H1 (cell line): ENCODE measurements around the gene KCP. TPM values are rescaled to one million over a fixed set of nuclear protein-coding genes. Genes with fewer than 3 reads are reported as not detected.
A peak's percentile ranks its signal among the peaks of the same experiment; 100 is the strongest.

Experiments
- CTCF ChIA-PET: fragments of 300-600 bp; sonication (Branson Sonifier 250); formaldehyde crosslinking; loops from one replicate; lab custom pipeline; 2021; ENCODE audit not compliant: partially characterized antibody; lab: Charles Lee
- POLR2A ChIA-PET: fragments of 300-600 bp; sonication (Branson Sonifier 250); formaldehyde crosslinking; loops from one replicate; lab custom pipeline; 2021; ENCODE audit warnings: inconsistent platforms; ENCODE audit not compliant: partially characterized antibody; lab: Charles Lee
- DNase-seq, 2 experiments: peaks; one replicate each; pipeline versions ENCODE4 v3.0.0 to v3.0.0-alpha.2; 2010 to 2022; ENCODE audit warnings: low spot score in 2 of 2, low read depth in 1 of 2, mixed read lengths in 1 of 2
- FAIRE-seq: peaks from 2 replicates; lab custom pipeline; 2011; peaks lifted over from hg19 to GRCh38; lab: Jason Lieb, UNC
- H2AFZ ChIP-seq: 2 replicates; pipeline ENCODE4 v1.8.1; 2012; ENCODE audit warnings: low read length, inconsistent platforms
- H2AK5ac ChIP-seq: 2 replicates; pipeline ENCODE4 v1.6.1; 2013; ENCODE audit warnings: low read depth, low read length
- H2BK120ac ChIP-seq: replicated peaks from 2 replicates; pipeline ENCODE3; 2013; ENCODE audit warnings: low read depth, low read length, inconsistent platforms
- H2BK12ac ChIP-seq: 2 replicates; pipeline ENCODE4 v1.6.1; 2013; ENCODE audit warnings: low read depth, low read length
- H2BK15ac ChIP-seq: 2 replicates; pipeline ENCODE4 v1.6.1; 2013; ENCODE audit warnings: low read length
- H2BK20ac ChIP-seq: 2 replicates; pipeline ENCODE4 v1.6.1; 2013; ENCODE audit warnings: low read length
- H2BK5ac ChIP-seq: 2 replicates; pipeline ENCODE4 v1.6.1; 2013; ENCODE audit warnings: low read depth, low read length
- H3K14ac ChIP-seq: 2 replicates; pipeline ENCODE4 v1.6.1; 2013; ENCODE audit warnings: inconsistent platforms; ENCODE audit not compliant: insufficient read length
- H3K18ac ChIP-seq: 2 replicates; pipeline ENCODE4 v1.6.1; 2013; ENCODE audit warnings: low read length; ENCODE audit errors: extremely low read depth
- H3K23ac ChIP-seq: 2 replicates; pipeline ENCODE4 v1.6.1; 2013; ENCODE audit warnings: inconsistent platforms; ENCODE audit not compliant: insufficient read length
- H3K23me2 ChIP-seq: 2 replicates; pipeline ENCODE4 v1.6.1; 2013; ENCODE audit warnings: low read depth, low read length
- H3K27ac ChIP-seq: 2 replicates; pipeline ENCODE4 v1.6.1; 2011; ENCODE audit warnings: low read depth, low read length, inconsistent platforms
- H3K27me3 ChIP-seq, 4 experiments: replicated peaks in 1 of 4; 1 replicate in 1 of 4; 2 replicates in 3 of 4; pipeline versions ENCODE4 v1.6.1 to v1.8.1; 2011 to 2013; ENCODE audit warnings: low read length in 3 of 4, mild to moderate bottlenecking in 3 of 4, inconsistent platforms in 2 of 4, mixed read lengths in 2 of 4, moderate library complexity in 1 of 4; ENCODE audit not compliant: control insufficient read depth in 3 of 4, insufficient read depth in 3 of 4; ENCODE audit errors: extremely low read depth in 1 of 4
- H3K36me3 ChIP-seq, 4 experiments: 2 replicates each; pipeline versions ENCODE4 v1.6.1 to v1.8.1; 2011 to 2013; ENCODE audit warnings: mild to moderate bottlenecking in 4 of 4, low read length in 3 of 4, moderate library complexity in 2 of 4, control low read depth in 1 of 4, inconsistent platforms in 1 of 4; ENCODE audit not compliant: insufficient read depth in 4 of 4, control insufficient read depth in 2 of 4
- H3K4ac ChIP-seq: replicated peaks from 2 replicates; pipeline ENCODE3; 2013; ENCODE audit warnings: low read length, low read depth, mixed read lengths, inconsistent platforms; ENCODE audit not compliant: insufficient read length
- H3K4me1 ChIP-seq, 4 experiments: replicated peaks in 1 of 4; 1 replicate in 1 of 4; 2 replicates in 3 of 4; pipeline versions ENCODE4 v1.6.1 to v1.8.1; 2011 to 2013; ENCODE audit warnings: low read length in 3 of 4, inconsistent platforms in 2 of 4, mixed read lengths in 1 of 4; ENCODE audit not compliant: insufficient read depth in 4 of 4, control insufficient read depth in 3 of 4
- H3K4me2 ChIP-seq, 2 experiments: 2 replicates each; pipeline versions ENCODE4 v1.6.1 to v1.8.1; 2011 to 2013; ENCODE audit warnings: low read depth in 2 of 2, low read length in 2 of 2, control low read depth in 1 of 2, inconsistent platforms in 1 of 2, mild to moderate bottlenecking in 1 of 2; ENCODE audit not compliant: insufficient read depth in 1 of 2
- H3K4me3 ChIP-seq, 4 experiments: fragments of 200-600, 300-600 bp in 1 of 4; sonication (generic), shearing (Covaris generic), sonication (Bioruptor Twin) in 1 of 4; 2 replicates each; pipeline versions ENCODE4 v1.5.1 to v1.8.1; 2011 to 2016; ENCODE audit warnings: low read length in 4 of 4, low read depth in 3 of 4, control low read depth in 2 of 4, inconsistent platforms in 2 of 4, mild to moderate bottlenecking in 2 of 4, mixed read lengths in 1 of 4, moderate library complexity in 1 of 4; ENCODE audit not compliant: insufficient read depth in 2 of 4; ENCODE audit errors: extremely low read depth in 1 of 4
- H3K56ac ChIP-seq: replicated peaks from 2 replicates; pipeline ENCODE3; 2013; ENCODE audit warnings: low read depth, mild to moderate bottlenecking, mixed read lengths, low read length, inconsistent platforms; ENCODE audit not compliant: insufficient read length
- H3K79me1 ChIP-seq: 2 replicates; pipeline ENCODE4 v1.6.1; 2013; ENCODE audit warnings: low read depth, low read length, control low read depth
- H3K79me2 ChIP-seq, 2 experiments: 2 replicates each; pipeline versions ENCODE4 v1.6.1 to v1.8.1; 2012 to 2013; ENCODE audit warnings: low read length in 2 of 2, mild to moderate bottlenecking in 2 of 2, inconsistent platforms in 1 of 2; ENCODE audit not compliant: insufficient read depth in 2 of 2, control insufficient read depth in 1 of 2
- H3K9ac ChIP-seq, 4 experiments: replicated peaks in 1 of 4; 1 replicate in 1 of 4; 2 replicates in 3 of 4; pipeline versions ENCODE4 v1.6.1 to v1.8.1; 2011 to 2013; ENCODE audit warnings: low read depth in 3 of 4, low read length in 3 of 4, control low read depth in 2 of 4, mild to moderate bottlenecking in 2 of 4, moderate library complexity in 2 of 4, inconsistent platforms in 1 of 4; ENCODE audit errors: extremely low read depth in 1 of 4
- H3K9me3 ChIP-seq, 2 experiments: 2 replicates each; pipeline versions ENCODE4 v1.6.1 to v1.8.1; 2012 to 2013; ENCODE audit warnings: mild to moderate bottlenecking in 2 of 2, moderate library complexity in 2 of 2, control low read depth in 1 of 2, inconsistent platforms in 1 of 2, low read depth in 1 of 2, low read length in 1 of 2, mixed read lengths in 1 of 2; ENCODE audit not compliant: insufficient read depth in 2 of 2
- H4K20me1 ChIP-seq, 2 experiments: replicated peaks in 1 of 2; 2 replicates each; pipeline versions ENCODE3 to v1.8.1; 2011 to 2013; ENCODE audit warnings: inconsistent platforms in 2 of 2, low read length in 2 of 2, mild to moderate bottlenecking in 1 of 2; ENCODE audit not compliant: insufficient read depth in 2 of 2, control insufficient read depth in 1 of 2
- H4K5ac ChIP-seq: 2 replicates; pipeline ENCODE4 v1.6.1; 2013; ENCODE audit warnings: low read length, low read depth, mixed read lengths, inconsistent platforms; ENCODE audit not compliant: insufficient read length
- H4K8ac ChIP-seq: 2 replicates; pipeline ENCODE4 v1.8.0; 2013; ENCODE audit warnings: mild to moderate bottlenecking, moderate library complexity, low read length, inconsistent platforms; ENCODE audit not compliant: insufficient read depth; ENCODE audit errors: extremely low read depth
- H4K91ac ChIP-seq: replicated peaks from 2 replicates; pipeline ENCODE3; 2013; ENCODE audit warnings: low read length, mixed read lengths, inconsistent platforms; ENCODE audit not compliant: insufficient read length
- CREB1 ChIP-seq: IDR thresholded peaks from 2 replicates; pipeline ENCODE4 v1.6.1; 2012; ENCODE audit warnings: inconsistent platforms
- CTCF ChIP-seq, 3 experiments: IDR thresholded peaks; 1 replicate in 2 of 3; 2 replicates in 1 of 3; pipeline versions ENCODE4 v1.5.1 to v1.6.1; 2011; ENCODE audit warnings: low read length in 3 of 3, mild to moderate bottlenecking in 3 of 3, inconsistent platforms in 2 of 3, low read depth in 1 of 3, moderate library complexity in 1 of 3; ENCODE audit not compliant: insufficient read depth in 1 of 3; ENCODE audit errors: control extremely low read depth in 1 of 3
- NRF1 ChIP-seq: IDR thresholded peaks from 2 replicates; pipeline ENCODE4 v1.6.1; 2011; ENCODE audit warnings: mild to moderate bottlenecking, low read depth, low read length, improper control_type of control experiment
- POU5F1 ChIP-seq: IDR thresholded peaks from 2 replicates; pipeline ENCODE4 v1.6.1; 2011; ENCODE audit warnings: low read depth, mild to moderate bottlenecking, low read length, moderate library complexity
- SRF ChIP-seq: IDR thresholded peaks from 2 replicates; pipeline ENCODE4 v1.6.1; 2011; ENCODE audit warnings: mild to moderate bottlenecking, low read depth, low read length, moderate library complexity
- TAF1 ChIP-seq: IDR thresholded peaks from 2 replicates; pipeline ENCODE4 v1.6.1; 2011; ENCODE audit warnings: mild to moderate bottlenecking, low read depth, low read length
- WGBS, 2 experiments: shearing (Covaris generic) in 1 of 2; methylation state at CpG; one replicate each; pipeline versions ENCODE4 v1.1.6 to v1.1.7; 2013 to 2015; ENCODE audit warnings: low lambda C conversion rate in 2 of 2, mixed read lengths in 2 of 2, inconsistent platforms in 1 of 2, low coverage in 1 of 2, missing lambda C conversion rate in 1 of 2; ENCODE audit not compliant: insufficient replicate concordance in 2 of 2, insufficient coverage in 1 of 2, insufficient read length in 1 of 2; ENCODE audit errors: extremely low coverage in 1 of 2, missing lambda C conversion rate in 1 of 2; 5-methylcytosine and 5-hydroxymethylcytosine counted together
- polyA plus RNA-seq, 7 experiments: library from polyadenylated mRNA; depleted of rRNA in 3 of 7; stranded (reverse) in 5 of 7; unstranded in 2 of 7; fragments of >200 nt in 5 of 7; fragments of 200-250 nt in 2 of 7; gene quantifications; 1 replicate in 5 of 7; 2 replicates in 1 of 7; 4 replicates in 1 of 7; pipeline versions ENCODE4 v1.2.1 to v1.2.3, GENCODE V29; 2011 to 2013; ENCODE audit warnings: missing spikeins in 2 of 7, mixed read lengths in 2 of 7
- total RNA-seq: library from RNA; stranded (reverse); fragmentation: NEBNext Ultra II Directional; extraction: Animal tissue kit (Norgen Biotek cat#: 25700); gene quantifications from 2 replicates; pipeline ENCODE4 v1.2.1, GENCODE V29; 2021

Gene KCP
- total and polyA plus RNA-seq, 2 of the 8 experiments (the other 6 are each of a cell fraction or from before 2014, with no cell fraction given), result 1.3 to 2.0 TPM

GRCh38 chr7:128888756-128889095 is 21.8 kb downstream of the KCP start:
- H3K56ac ChIP-seq, result peak overlapping the region; percentile 100
- H3K18ac ChIP-seq, result peak overlapping the region; percentile 78
- peak overlapping the region in 1 of 2 experiments; percentile 47; a peak in 2 of 4 replicates for H3K4me2 ChIP-seq
- H3K9ac ChIP-seq, result no peak overlapping the region
- peaks cover 20% of the 10 kb centered on the region; the same call in 1 of the 2 replicates for H3K23me2 ChIP-seq
- ChIA-PET CTCF (interaction anchor here (0.5 to 2.0 kb wide), 4 partner anchors 9 to 326 kb away, joined by 3 to 8 read pairs (median 4); no protein-coding TSS in a partner anchor), POLR2A (no interaction called here)
- no peak overlapping the region for H2BK12ac ChIP-seq
- DNase-seq, result peak in 1 of 2 experiments; percentile 54
- no peak overlapping the region for H3K4me3 ChIP-seq
- H3K4ac ChIP-seq, result no peak overlapping the region
- H2AK5ac ChIP-seq, result no peak overlapping the region
- H3K79me1 ChIP-seq, result 0 out of 2 replicates have a peak, but pooled peaks cover 7% of the 10 kb centered on the region
- H4K8ac ChIP-seq, result no peak overlapping the region
- H3K23ac ChIP-seq, result no peak overlapping the region
- no peaks in the 10 kb centered on the region for H3K9me3 ChIP-seq
- H2BK15ac ChIP-seq, result no peak overlapping the region
- peaks cover 0 to 19% (median 13%) of the 10 kb centered on the region in 4 experiments; a peak in 5 of 7 replicates for H3K4me1 ChIP-seq
- H4K20me1 ChIP-seq, result peaks cover 0 to 13% of the 10 kb centered on the region in 2 experiments
- H2BK20ac ChIP-seq, result no peak overlapping the region
- no peak overlapping the region for H3K14ac ChIP-seq
- H2BK120ac ChIP-seq, result no peak overlapping the region
- no peak overlapping the region for H2AFZ ChIP-seq
- no peak overlapping the region for H2BK5ac ChIP-seq
- no peaks in the 10 kb centered on the region for H3K79me2 ChIP-seq
- 70% methylated on average over 11 of the region's 11 CpGs; no CpG with 5 or more reads in 1 of the 2 experiments for WGBS, 2 experiments
- TF ChIP-seq TAF1 (no peak), POU5F1 (no peak), CREB1 (no peak), NRF1 (no peak), CTCF (IDR thresholded peaks at IDR 0.05; ENCODE audit: control extremely low read depth in 1 of 3, insufficient read depth in 1 of 3, low read depth in 1 of 3, low read length in 3 of 3) (no peak), SRF (no peak)
- TF ChIP-seq, all 59 proteins: peak for 0
- H3K27ac ChIP-seq, result no peak overlapping the region
- H3K36me3 ChIP-seq, result no peaks in the 10 kb centered on the region
- no peak overlapping the region for H4K5ac ChIP-seq
- no peak for FAIRE-seq
- peaks cover 0 to 7% (median 4%) of the 10 kb centered on the region in 4 experiments; a peak in 4 of 7 replicates for H3K27me3 ChIP-seq
- H4K91ac ChIP-seq, result no peak overlapping the region
